ENCODE measurements around the gene MIGA1.

DNA sequence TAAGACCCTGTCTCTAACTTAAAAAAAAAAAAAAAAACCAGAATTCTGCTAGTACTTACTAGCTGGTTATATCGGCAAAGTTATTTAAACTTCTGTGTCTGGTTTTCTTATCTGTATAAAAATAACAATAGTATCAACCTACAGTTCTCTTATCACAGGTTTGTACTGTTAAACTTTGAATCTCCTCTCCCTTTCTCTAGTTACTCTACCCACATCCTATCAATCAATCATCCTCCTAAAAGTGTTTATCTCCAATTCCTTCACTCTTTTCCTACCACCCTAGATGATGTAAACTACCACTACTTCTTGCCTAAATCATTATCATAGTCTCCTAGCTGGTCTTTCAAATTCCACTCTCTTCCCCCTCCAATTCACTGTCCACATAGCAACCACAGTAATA lies 47.4 kb upstream of the MIGA1 start:
- TF ChIP-seq JUNB (IDR thresholded peaks at IDR 0.05) (no peak), POLR2A (IDR thresholded peaks at IDR 0.05; ENCODE audit: low read depth, low read length) (no peak), HDAC2 (IDR thresholded peaks at IDR 0.05) (no peak), POLR2AphosphoS5 (IDR thresholded peaks at IDR 0.05; ENCODE audit: low read length) (no peak), TAF1 (IDR thresholded peaks at IDR 0.05; ENCODE audit: borderline replicate concordance, low read depth, low read length) (no peak), ZNF274 (IDR thresholded peaks at IDR 0.05; ENCODE audit: insufficient read depth, insufficient read length) (no peak), JUND (IDR thresholded peaks at IDR 0.05; ENCODE audit: low read depth, low read length) (no peak), ATF7 (IDR thresholded peaks at IDR 0.05; ENCODE audit: low read depth) (no peak)
- TF ChIP-seq, protein P1, sequence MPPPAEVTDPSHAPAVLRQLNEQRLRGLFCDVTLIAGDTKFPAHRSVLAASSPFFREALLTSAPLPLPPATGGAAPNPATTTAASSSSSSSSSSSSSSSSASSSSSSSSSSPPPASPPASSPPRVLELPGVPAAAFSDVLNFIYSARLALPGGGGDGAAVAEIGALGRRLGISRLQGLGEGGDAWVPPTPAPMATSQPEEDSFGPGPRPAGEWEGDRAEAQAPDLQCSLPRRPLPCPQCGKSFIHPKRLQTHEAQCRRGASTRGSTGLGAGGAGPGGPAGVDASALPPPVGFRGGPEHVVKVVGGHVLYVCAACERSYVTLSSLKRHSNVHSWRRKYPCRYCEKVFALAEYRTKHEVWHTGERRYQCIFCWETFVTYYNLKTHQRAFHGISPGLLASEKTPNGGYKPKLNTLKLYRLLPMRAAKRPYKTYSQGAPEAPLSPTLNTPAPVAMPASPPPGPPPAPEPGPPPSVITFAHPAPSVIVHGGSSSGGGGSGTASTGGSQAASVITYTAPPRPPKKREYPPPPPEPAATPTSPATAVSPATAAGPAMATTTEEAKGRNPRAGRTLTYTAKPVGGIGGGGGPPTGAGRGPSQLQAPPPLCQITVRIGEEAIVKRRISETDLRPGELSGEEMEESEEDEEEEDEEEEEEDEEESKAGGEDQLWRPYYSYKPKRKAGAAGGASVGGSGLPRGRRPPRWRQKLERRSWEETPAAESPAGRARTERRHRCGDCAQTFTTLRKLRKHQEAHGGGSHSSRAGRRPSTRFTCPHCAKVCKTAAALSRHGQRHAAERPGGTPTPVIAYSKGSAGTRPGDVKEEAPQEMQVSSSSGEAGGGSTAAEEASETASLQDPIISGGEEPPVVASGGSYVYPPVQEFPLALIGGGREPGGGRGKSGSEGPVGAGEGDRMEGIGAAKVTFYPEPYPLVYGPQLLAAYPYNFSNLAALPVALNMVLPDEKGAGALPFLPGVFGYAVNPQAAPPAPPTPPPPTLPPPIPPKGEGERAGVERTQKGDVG (CRISPR knock-in tag; IDR thresholded peaks at IDR 0.05): no peak
- TF ChIP-seq, protein P2, sequence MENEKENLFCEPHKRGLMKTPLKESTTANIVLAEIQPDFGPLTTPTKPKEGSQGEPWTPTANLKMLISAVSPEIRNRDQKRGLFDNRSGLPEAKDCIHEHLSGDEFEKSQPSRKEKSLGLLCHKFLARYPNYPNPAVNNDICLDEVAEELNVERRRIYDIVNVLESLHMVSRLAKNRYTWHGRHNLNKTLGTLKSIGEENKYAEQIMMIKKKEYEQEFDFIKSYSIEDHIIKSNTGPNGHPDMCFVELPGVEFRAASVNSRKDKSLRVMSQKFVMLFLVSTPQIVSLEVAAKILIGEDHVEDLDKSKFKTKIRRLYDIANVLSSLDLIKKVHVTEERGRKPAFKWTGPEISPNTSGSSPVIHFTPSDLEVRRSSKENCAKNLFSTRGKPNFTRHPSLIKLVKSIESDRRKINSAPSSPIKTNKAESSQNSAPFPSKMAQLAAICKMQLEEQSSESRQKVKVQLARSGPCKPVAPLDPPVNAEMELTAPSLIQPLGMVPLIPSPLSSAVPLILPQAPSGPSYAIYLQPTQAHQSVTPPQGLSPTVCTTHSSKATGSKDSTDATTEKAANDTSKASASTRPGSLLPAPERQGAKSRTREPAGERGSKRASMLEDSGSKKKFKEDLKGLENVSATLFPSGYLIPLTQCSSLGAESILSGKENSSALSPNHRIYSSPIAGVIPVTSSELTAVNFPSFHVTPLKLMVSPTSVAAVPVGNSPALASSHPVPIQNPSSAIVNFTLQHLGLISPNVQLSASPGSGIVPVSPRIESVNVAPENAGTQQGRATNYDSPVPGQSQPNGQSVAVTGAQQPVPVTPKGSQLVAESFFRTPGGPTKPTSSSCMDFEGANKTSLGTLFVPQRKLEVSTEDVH (IDR thresholded peaks at IDR 0.05; ENCODE audit: low read depth, partially characterized antibody): no peak
- TF ChIP-seq, protein P3, sequence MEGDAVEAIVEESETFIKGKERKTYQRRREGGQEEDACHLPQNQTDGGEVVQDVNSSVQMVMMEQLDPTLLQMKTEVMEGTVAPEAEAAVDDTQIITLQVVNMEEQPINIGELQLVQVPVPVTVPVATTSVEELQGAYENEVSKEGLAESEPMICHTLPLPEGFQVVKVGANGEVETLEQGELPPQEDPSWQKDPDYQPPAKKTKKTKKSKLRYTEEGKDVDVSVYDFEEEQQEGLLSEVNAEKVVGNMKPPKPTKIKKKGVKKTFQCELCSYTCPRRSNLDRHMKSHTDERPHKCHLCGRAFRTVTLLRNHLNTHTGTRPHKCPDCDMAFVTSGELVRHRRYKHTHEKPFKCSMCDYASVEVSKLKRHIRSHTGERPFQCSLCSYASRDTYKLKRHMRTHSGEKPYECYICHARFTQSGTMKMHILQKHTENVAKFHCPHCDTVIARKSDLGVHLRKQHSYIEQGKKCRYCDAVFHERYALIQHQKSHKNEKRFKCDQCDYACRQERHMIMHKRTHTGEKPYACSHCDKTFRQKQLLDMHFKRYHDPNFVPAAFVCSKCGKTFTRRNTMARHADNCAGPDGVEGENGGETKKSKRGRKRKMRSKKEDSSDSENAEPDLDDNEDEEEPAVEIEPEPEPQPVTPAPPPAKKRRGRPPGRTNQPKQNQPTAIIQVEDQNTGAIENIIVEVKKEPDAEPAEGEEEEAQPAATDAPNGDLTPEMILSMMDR (IDR thresholded peaks at IDR 0.05 in 2 of 3, conservative IDR thresholded peaks at IDR 0.05 in 1 of 3; ENCODE audit: control insufficient read depth in 2 of 3, extremely low read depth in 1 of 3, insufficient read depth in 1 of 3, low read depth in 3 of 3, low read length in 3 of 3): no peak

Measured in GM12878 (cell line).